Measurements from ENCODE around the gene LCE2B. TPM values are rescaled to one million over a fixed set of nuclear protein-coding genes. Genes with fewer than 3 reads are reported as not detected.
"Not testable (repeated sequence)": the region's sequence is repeated elsewhere in the genome, so short reads cannot be mapped to it uniquely, and the experiment has no call there.

The LCE2B gene
- total RNA-seq, 4 donors from 2014 or later, result not detected

DNA sequence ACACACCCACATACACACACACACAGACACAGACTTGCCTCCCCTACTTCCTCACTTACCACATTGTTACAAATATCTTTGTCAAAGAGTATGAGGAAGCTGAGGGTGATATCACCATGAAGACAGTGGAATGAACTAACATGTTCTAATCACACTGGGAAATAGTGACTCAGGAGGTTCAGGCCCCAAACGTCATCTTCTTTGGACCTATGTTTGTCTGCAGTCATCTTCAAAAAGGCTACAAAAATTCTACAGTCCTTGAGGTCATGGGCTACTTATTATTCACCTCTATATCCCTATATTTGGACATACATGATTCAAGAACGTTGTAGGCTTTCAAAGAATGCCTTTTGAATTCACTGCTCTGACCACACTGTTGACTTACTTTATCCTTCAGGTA, 12.9 kb upstream of the LCE2B start:
- no peak for DNase-seq
- no peaks in the 10 kb centered on the region for H3K36me3 ChIP-seq
- TF ChIP-seq, protein P1, sequence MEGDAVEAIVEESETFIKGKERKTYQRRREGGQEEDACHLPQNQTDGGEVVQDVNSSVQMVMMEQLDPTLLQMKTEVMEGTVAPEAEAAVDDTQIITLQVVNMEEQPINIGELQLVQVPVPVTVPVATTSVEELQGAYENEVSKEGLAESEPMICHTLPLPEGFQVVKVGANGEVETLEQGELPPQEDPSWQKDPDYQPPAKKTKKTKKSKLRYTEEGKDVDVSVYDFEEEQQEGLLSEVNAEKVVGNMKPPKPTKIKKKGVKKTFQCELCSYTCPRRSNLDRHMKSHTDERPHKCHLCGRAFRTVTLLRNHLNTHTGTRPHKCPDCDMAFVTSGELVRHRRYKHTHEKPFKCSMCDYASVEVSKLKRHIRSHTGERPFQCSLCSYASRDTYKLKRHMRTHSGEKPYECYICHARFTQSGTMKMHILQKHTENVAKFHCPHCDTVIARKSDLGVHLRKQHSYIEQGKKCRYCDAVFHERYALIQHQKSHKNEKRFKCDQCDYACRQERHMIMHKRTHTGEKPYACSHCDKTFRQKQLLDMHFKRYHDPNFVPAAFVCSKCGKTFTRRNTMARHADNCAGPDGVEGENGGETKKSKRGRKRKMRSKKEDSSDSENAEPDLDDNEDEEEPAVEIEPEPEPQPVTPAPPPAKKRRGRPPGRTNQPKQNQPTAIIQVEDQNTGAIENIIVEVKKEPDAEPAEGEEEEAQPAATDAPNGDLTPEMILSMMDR (IDR thresholded peaks at IDR 0.05), result no peak
- no peak for TF ChIP-seq POLR2A (IDR thresholded peaks at IDR 0.05)
- H3K9me3 ChIP-seq, result no peaks in the 10 kb centered on the region
- no peak overlapping the region for H3K27ac ChIP-seq
- 59 to 73% methylated on average over 2 of the region's 2 CpGs for WGBS, 2 donors
- intact Hi-C loops (cut with DNase I), result no loop called here
- no peaks in the 10 kb centered on the region for H3K4me1 ChIP-seq
- no peak overlapping the region for H3K4me3 ChIP-seq (replicated peaks in 1 of 3)
- no peaks in the 10 kb centered on the region for H3K27me3 ChIP-seq

DNA sequence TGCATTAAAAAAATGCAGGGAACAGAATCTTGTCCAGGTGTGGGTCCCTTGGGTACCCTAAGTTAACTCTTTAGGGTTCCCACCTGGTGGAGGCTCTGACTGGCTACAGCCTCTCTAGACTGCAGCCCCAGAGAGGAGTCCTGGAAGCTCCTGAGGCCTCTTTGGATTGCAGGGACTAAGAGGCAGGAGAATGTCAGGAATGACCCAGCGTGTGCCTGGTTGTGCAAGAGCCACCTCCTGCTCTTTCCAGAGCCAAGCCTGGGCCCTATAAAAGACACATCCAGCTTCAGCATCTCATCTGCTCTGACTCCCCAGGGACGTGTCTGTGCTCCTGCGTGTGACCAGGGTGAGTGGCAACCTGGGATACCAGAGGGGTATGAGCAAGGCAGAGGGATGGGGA, 10.9 kb upstream of the LCE2B start, which contains the start of gene LCE2C:
LCE2C (plus strand) TSS at position 297 of the 400 bp plus-strand sequence. CDS start 737 bp downstream, outside the sequence.
- H3K27me3 ChIP-seq; DNase-seq; H3K4me1 ChIP-seq; H3K9me3 ChIP-seq; H3K27ac ChIP-seq; H3K36me3 ChIP-seq; intact Hi-C loops (cut with DNase I); H3K4me3 ChIP-seq (replicated peaks in 1 of 3): not testable (repeated sequence)
- 79% methylated on average over 3 of the region's 3 CpGs; no CpG with 5 or more reads in 1 of the 2 donors for WGBS, 2 donors

DNA sequence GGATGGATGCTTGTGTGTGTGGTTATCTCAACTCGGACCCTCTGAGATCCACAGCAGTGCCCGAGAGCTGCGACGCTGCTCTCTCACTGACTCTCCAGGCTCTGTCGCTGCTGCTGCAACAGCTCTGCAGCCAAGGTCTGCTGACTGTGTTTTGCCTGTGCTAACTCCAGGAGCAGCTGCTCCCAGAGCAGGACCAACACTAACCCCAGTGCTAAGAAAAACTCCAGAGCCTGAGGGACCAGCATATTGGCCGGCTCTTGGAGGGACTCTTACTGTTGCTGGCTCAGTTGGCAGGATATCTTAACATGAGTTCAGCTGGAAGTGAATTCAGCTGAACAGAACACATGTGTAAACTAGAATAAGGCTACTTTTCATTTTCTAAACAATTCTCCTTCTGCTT, 6.5 kb upstream of the LCE2B start:
- intact Hi-C loops (cut with DNase I), result no loop called here

DNA sequence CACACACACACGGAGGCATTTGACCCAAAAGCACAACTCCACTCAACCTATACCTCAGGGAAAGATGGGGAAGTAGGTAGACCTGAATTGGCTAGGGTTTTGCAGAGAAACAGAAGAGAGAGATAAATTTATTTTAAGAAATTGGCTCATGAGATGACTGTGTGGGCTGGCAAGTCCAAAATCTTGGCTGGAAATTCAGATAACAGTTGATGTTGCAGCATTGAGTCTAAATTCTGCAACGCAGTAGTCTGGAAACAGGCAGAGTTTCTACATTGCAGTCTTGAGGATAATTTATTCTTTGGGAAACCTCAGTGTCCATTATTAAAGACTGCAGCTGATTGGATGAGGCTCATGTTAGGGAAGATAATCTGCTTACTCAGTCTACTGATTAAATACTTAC, 4.3 kb upstream of the LCE2B start:
- no peak for DNase-seq
- intact Hi-C loops (cut with DNase I), result no loop called here
- H3K4me1 ChIP-seq, result no peaks in the 10 kb centered on the region
- no peaks in the 10 kb centered on the region for H3K36me3 ChIP-seq
- H3K4me3 ChIP-seq (replicated peaks in 1 of 3), result no peak overlapping the region
- no peaks in the 10 kb centered on the region for H3K27me3 ChIP-seq
- H3K9me3 ChIP-seq, result no peaks in the 10 kb centered on the region
- WGBS, 2 donors, result 61 to 68% methylated on average over 2 of the region's 2 CpGs
- no peak overlapping the region for H3K27ac ChIP-seq
- TF ChIP-seq, protein P1 (IDR thresholded peaks at IDR 0.05), result no peak
- no peak for TF ChIP-seq POLR2A (IDR thresholded peaks at IDR 0.05)

More for the DNA sequence above, 6.5 kb upstream of the LCE2B start:
- Histone ChIP-seq H3K27ac (no peak overlapping the region), H3K4me1 (no peaks in the 10 kb centered on the region), H3K27me3 (no peaks in the 10 kb centered on the region), H3K36me3 (no peaks in the 10 kb centered on the region), H3K4me3 (replicated peaks in 1 of 3) (no peak overlapping the region), H3K9me3 (no peaks in the 10 kb centered on the region)
- WGBS, 2 donors, result 41 to 42% methylated on average over 1 to 6 of the region's 6 CpGs
- TF ChIP-seq, protein P1 (IDR thresholded peaks at IDR 0.05), result no peak
- no peak for TF ChIP-seq POLR2A (IDR thresholded peaks at IDR 0.05)
- peak; percentile 10 to 11 for DNase-seq

DNA sequence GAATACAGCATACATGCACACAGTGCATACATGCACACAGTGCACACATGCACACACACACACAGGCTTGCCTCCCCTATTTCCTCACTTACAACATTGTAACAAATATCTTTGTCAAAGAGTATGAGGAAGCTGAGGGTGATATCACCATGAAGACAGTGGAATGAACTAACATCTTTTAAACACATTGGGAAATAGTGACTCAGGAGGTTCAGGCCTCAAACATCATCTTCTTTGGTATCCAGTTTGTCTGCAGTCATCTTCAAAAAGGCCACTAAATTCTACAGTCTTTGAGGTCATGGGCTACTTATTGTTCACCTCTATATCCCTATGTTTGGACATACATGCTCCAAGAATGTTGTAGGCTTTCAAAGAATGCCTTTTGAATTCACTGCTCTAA, 2.1 kb upstream of the LCE2B start:
- Histone ChIP-seq H3K9me3 (no peaks in the 10 kb centered on the region), H3K4me1 (no peaks in the 10 kb centered on the region), H3K27me3 (no peaks in the 10 kb centered on the region), H3K4me3 (replicated peaks in 1 of 3) (no peak overlapping the region), H3K36me3 (no peaks in the 10 kb centered on the region), H3K27ac (no peak overlapping the region)
- intact Hi-C loops (cut with DNase I), result no loop called here
- TF ChIP-seq, protein P1 (IDR thresholded peaks at IDR 0.05), result no peak
- TF ChIP-seq POLR2A (IDR thresholded peaks at IDR 0.05), result no peak
- no peak for DNase-seq

Measured in thyroid gland (tissue), 4 donors.